IPS DF 6.9 (cell line): ENCODE measurements around the gene APOLD1.

Experiments used
- DNase-seq: peaks from one replicate; pipeline ENCODE4 v3.0.0-alpha.2; 2013; ENCODE audit warnings: low read depth, low spot score
- H3K27ac ChIP-seq: one replicate; pipeline ENCODE4 v1.5.1; 2013; ENCODE audit warnings: low read length, control low read depth
- H3K27me3 ChIP-seq: 2 replicates; pipeline ENCODE4 v1.6.1; 2013; ENCODE audit warnings: mild to moderate bottlenecking, low read length; ENCODE audit not compliant: control insufficient read depth, insufficient read depth
- H3K36me3 ChIP-seq: 2 replicates; pipeline ENCODE4 v1.6.1; 2013; ENCODE audit warnings: low read length; ENCODE audit not compliant: control insufficient read depth, insufficient read depth
- H3K4me1 ChIP-seq: 2 replicates; pipeline ENCODE4 v1.6.1; 2013; ENCODE audit warnings: low read length; ENCODE audit not compliant: control insufficient read depth, insufficient read depth
- H3K4me3 ChIP-seq: 2 replicates; pipeline ENCODE4 v1.5.1; 2013; ENCODE audit warnings: mild to moderate bottlenecking, low read length
- H3K9me3 ChIP-seq: 2 replicates; pipeline ENCODE4 v1.6.1; 2013; ENCODE audit warnings: low read length, inconsistent platforms; ENCODE audit not compliant: control insufficient read depth, insufficient read depth
- WGBS: extraction: QIAGEN DNeasy Blood & Tissue Kit; methylation state at CpG from one replicate; pipeline ENCODE4 v1.1.7; 2013; ENCODE audit warnings: mixed read lengths, missing lambda C conversion rate; ENCODE audit not compliant: insufficient read length, insufficient coverage; 5-methylcytosine and 5-hydroxymethylcytosine counted together

APOLD1 gene

DNA sequence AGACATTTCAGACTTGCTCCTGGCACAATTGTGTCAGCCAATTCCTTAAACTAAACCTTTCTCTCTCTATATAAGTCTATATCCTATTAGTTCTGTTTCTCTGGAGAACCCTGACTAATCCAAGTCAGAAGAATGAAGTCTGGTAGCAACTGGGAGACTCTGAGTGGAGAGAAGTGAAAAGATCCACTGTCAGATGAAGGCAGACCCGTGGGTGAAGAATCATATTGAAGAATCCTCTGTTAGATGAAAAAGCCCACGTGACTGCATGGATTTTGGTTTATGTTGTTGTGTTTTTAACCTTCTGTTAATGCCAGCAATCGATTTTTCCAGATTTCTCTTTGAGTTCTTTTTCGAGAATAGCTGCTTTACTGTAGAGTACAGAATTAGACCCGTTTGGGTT, 29.5 kb upstream of the APOLD1 start:
- H3K9me3 ChIP-seq = no peaks in the 10 kb centered on the region
- no peak overlapping the region for H3K27ac ChIP-seq
- no peaks in the 10 kb centered on the region for H3K36me3 ChIP-seq
- no peak for DNase-seq
- WGBS = no CpG with 5 or more reads among the region's 5 CpGs
- no peaks in the 10 kb centered on the region for H3K4me1 ChIP-seq
- no peaks in the 10 kb centered on the region for H3K27me3 ChIP-seq
- H3K4me3 ChIP-seq = no peak overlapping the region

DNA sequence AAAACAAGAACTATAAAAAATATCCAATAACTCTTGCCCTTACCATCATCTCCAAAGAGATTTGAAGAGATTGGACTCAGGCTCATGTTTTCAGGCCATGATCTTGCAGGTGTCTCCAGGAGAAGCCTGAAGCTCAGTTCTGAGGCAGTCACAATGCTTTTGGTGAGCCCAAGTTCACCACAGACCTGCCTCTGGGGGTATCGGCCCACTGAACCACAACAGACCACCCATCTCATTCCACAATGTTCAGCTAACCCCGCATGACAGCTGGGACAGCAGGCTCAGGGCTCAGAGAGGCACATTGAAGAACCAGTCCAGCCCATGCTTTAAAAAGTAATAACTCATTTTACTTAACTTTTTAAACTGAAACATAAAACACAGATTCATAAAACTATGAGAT, 28.3 kb upstream of the APOLD1 start:
- Histone ChIP-seq H3K36me3 (no peaks in the 10 kb centered on the region), H3K4me1 (no peaks in the 10 kb centered on the region), H3K27ac (no peak overlapping the region), H3K9me3 (no peaks in the 10 kb centered on the region), H3K27me3 (no peaks in the 10 kb centered on the region), H3K4me3 (no peak overlapping the region)
- DNase-seq = no peak
- no CpG with 5 or more reads among the region's 2 CpGs for WGBS

DNA sequence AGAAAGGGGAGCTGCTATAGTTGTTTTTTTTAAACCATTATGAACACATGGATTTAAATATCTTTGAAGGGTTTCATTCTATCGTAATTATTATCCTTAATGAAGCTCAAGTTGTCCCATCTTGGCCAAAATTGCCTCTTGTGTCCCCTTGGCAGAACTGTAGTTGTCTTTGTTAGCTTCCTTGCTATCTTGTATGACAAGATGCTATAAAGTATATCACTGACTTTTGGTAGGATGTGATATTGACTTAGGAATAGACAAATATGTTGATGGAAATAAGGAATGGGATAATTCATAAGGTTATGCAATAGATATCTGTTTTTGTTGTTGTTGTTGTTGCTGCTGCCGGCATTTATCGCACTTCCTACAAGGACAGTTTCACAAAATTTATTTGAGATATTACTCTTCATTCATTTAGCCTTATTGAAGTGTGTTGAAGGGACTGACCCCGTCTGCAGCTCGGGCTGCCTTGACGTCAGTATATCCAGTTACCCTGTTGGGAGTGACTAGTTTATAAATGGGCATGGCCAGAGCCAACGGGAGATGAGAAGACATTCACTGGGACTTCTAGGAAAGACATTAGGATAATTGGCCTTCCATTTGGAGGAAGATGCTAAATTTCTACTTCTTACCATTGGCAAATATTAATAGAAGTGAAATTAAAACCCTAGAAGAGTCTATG, 26.1 kb upstream of the APOLD1 start:
- H3K4me1 ChIP-seq = no peaks in the 10 kb centered on the region
- no peak overlapping the region for H3K27ac ChIP-seq
- H3K4me3 ChIP-seq = no peak overlapping the region
- no peaks in the 10 kb centered on the region for H3K36me3 ChIP-seq
- no CpG with 5 or more reads among the region's 7 CpGs for WGBS
- H3K27me3 ChIP-seq = no peaks in the 10 kb centered on the region
- H3K9me3 ChIP-seq = no peaks in the 10 kb centered on the region
- no peak for DNase-seq

DNA sequence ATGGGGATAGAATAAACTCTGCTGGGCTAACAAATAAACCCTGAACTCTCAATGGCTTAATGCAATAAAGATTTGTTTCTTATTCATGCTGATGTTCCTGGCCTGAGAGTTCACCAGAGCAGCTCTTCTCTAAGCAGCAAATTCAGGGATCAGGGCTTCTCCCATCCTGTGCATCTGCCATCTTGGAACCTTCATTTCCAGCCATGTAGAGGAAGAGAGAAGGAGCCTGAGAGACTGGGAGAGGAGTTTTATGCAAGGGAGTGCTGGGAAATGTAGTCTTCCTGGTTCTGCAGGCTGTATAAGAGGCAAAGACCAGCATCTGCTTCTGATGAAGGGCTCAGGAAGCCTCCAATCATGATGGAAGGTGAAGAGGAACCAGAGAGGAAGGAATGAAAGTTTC, 20.6 kb upstream of the APOLD1 start:
- H3K9me3 ChIP-seq = no peaks in the 10 kb centered on the region
- no peak overlapping the region for H3K4me3 ChIP-seq
- H3K27me3 ChIP-seq = no peaks in the 10 kb centered on the region
- no peak for DNase-seq
- H3K4me1 ChIP-seq = no peaks in the 10 kb centered on the region
- H3K27ac ChIP-seq = no peak overlapping the region
- no peaks in the 10 kb centered on the region for H3K36me3 ChIP-seq

GRCh38 chr12:12770262-12770661, 15.2 kb upstream of the APOLD1 start:
- Histone ChIP-seq H3K27ac (no peak overlapping the region), H3K4me3 (no peak overlapping the region), H3K27me3 (no peaks in the 10 kb centered on the region), H3K9me3 (no peaks in the 10 kb centered on the region), H3K4me1 (no peaks in the 10 kb centered on the region), H3K36me3 (no peaks in the 10 kb centered on the region)
- WGBS = no CpG with 5 or more reads among the region's 6 CpGs
- DNase-seq = no peak

GRCh38 chr12:12774791-12775190, 10.7 kb upstream of the APOLD1 start:
- WGBS = no CpG with 5 or more reads among the region's 3 CpGs
- Histone ChIP-seq H3K36me3 (no peaks in the 10 kb centered on the region), H3K9me3 (no peaks in the 10 kb centered on the region), H3K4me3 (no peak overlapping the region), H3K27ac (no peak overlapping the region), H3K4me1 (no peaks in the 10 kb centered on the region), H3K27me3 (no peaks in the 10 kb centered on the region)
- no peak for DNase-seq

GRCh38 chr12:12776261-12776660, 9.2 kb upstream of the APOLD1 start:
- H3K27me3 ChIP-seq = no peaks in the 10 kb centered on the region
- H3K4me1 ChIP-seq = no peaks in the 10 kb centered on the region
- no peaks in the 10 kb centered on the region for H3K36me3 ChIP-seq
- no peak overlapping the region for H3K27ac ChIP-seq
- no CpG with 5 or more reads among the region's 5 CpGs for WGBS
- H3K9me3 ChIP-seq = no peaks in the 10 kb centered on the region
- no peak for DNase-seq
- no peak overlapping the region for H3K4me3 ChIP-seq

DNA sequence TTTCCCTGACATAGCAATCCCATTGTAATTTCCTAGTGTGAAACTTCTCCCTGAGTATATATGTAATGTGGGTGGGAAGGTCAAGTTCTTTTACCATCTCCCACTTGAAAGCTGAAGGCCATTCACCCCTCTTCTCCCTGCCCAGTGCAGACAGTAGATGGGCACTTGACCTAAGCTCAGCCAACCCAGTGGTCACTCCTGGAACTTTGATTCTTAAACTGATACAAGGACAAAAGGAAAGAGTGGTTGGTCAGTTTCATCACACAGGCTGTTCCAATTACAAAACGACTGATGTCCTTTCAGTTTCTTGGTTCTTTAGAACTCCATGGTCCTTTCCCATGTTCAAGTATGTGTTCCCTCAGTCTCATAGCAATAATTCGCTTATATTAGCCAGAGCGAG, 8.4 kb upstream of the APOLD1 start:
- Histone ChIP-seq H3K36me3 (no peaks in the 10 kb centered on the region), H3K9me3 (no peaks in the 10 kb centered on the region), H3K4me1 (no peaks in the 10 kb centered on the region), H3K27me3 (no peaks in the 10 kb centered on the region), H3K27ac (no peak overlapping the region), H3K4me3 (no peak overlapping the region)
- no CpG with 5 or more reads among the region's 3 CpGs for WGBS
- no peak for DNase-seq

GRCh38 chr12:12779007-12779406, 6.5 kb upstream of the APOLD1 start:
- Histone ChIP-seq H3K9me3 (no peaks in the 10 kb centered on the region), H3K27me3 (no peaks in the 10 kb centered on the region), H3K4me3 (no peak overlapping the region), H3K27ac (no peak overlapping the region), H3K4me1 (no peaks in the 10 kb centered on the region), H3K36me3 (no peaks in the 10 kb centered on the region)
- no CpG with 5 or more reads among the region's 2 CpGs for WGBS
- DNase-seq = no peak

DNA sequence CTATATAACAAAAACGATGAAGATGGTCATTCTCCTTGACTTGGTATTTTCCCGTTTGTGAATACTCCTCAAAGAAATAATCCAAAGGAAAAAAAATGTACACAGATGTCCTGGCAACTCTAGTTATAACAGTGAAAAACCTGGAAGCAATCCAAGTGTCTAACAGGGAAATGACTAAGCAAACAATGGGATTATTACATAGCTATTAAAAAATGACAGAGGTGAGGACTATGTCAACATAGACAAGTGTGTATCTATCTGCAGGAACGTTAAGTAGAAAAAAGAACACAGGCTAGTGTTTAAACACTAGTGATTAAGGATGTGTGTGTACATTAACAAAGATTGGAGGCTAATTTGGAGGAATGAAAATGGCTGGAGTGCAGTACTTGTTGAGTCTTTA, 5.9 kb upstream of the APOLD1 start:
- H3K36me3 ChIP-seq = no peaks in the 10 kb centered on the region
- H3K4me1 ChIP-seq = no peaks in the 10 kb centered on the region
- no peak overlapping the region for H3K4me3 ChIP-seq
- H3K27me3 ChIP-seq = no peaks in the 10 kb centered on the region
- WGBS = no CpG with 5 or more reads among the region's 3 CpGs
- H3K27ac ChIP-seq = no peak overlapping the region
- no peak for DNase-seq
- H3K9me3 ChIP-seq = no peaks in the 10 kb centered on the region

- H3K36me3 ChIP-seq = no peaks in the 10 kb centered on the region
- WGBS = no CpG with 5 or more reads among the region's 2 CpGs
- no peak overlapping the region for H3K4me3 ChIP-seq
- peaks cover 15% of the 10 kb centered on the region; the same call in 1 of the 2 replicates for H3K27me3 ChIP-seq
- DNase-seq = no peak
- peaks cover 7% of the 10 kb centered on the region for H3K4me1 ChIP-seq
- H3K9me3 ChIP-seq = no peaks in the 10 kb centered on the region
- no peak overlapping the region for H3K27ac ChIP-seq
Observed at GRCh38 chr12:12784116-12784515, 1.3 kb upstream of the APOLD1 start.
